Endothelial cell of umbilical vein (primary cell): ENCODE results near the gene BCAR3.

Experiments used
- JUN ChIP-seq: IDR thresholded peaks from 2 replicates; pipeline ENCODE4 v1.6.1; 2011; ENCODE audit warnings: borderline replicate concordance, low read depth; ENCODE audit not compliant: insufficient read length, insufficient read depth
- MYC ChIP-seq: IDR thresholded peaks from one replicate; pipeline ENCODE4 v1.6.1; 2011; ENCODE audit warnings: mild to moderate bottlenecking, low read depth, low read length
- POLR2A ChIP-seq: IDR thresholded peaks from 2 replicates; pipeline ENCODE4 v1.6.1; 2012; ENCODE audit warnings: low read depth, mild to moderate bottlenecking, control low read depth, low read length
- TF ChIP-seq, protein P1 (sequence below): IDR thresholded peaks from 2 replicates; pipeline ENCODE4 v1.6.1; 2011; ENCODE audit not compliant: insufficient read depth, insufficient read length
- TF ChIP-seq, protein P2 (sequence below), 2 donors: IDR thresholded peaks; 1 replicate in 1 of 2; 2 replicates in 1 of 2; pipeline ENCODE4 v1.5.1; 2011; ENCODE audit warnings: low read length in 2 of 2, mild to moderate bottlenecking in 2 of 2, moderate library complexity in 2 of 2, control low read depth in 1 of 2, inconsistent platforms in 1 of 2, low read depth in 1 of 2; ENCODE audit not compliant: insufficient read depth in 1 of 2; ENCODE audit errors: extremely low read depth in 1 of 2

DNA sequence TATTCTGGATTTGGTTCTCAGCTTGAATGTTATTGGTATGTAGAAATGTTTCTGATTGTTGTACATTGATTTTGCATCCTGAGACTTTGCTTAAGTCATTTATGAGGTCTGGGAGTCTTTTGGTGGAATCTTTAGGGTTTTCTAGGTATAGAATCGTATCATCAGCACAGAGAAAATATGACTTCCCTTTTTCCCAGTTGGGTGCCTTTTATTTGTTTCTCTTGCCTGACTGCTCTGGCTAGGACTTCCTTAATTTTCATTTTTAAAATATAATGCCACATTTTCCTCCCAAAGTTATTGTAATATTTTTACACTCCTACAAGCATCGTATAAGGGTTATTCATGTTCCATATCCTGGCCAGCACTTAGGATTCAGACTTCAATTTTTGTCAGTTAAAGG lies 122.6 kb downstream of the BCAR3 start:
- TF ChIP-seq JUN, result no peak
- no peak for TF ChIP-seq POLR2A
- TF ChIP-seq, protein P1, sequence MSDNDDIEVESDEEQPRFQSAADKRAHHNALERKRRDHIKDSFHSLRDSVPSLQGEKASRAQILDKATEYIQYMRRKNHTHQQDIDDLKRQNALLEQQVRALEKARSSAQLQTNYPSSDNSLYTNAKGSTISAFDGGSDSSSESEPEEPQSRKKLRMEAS, result no peak
- TF ChIP-seq, protein P2, sequence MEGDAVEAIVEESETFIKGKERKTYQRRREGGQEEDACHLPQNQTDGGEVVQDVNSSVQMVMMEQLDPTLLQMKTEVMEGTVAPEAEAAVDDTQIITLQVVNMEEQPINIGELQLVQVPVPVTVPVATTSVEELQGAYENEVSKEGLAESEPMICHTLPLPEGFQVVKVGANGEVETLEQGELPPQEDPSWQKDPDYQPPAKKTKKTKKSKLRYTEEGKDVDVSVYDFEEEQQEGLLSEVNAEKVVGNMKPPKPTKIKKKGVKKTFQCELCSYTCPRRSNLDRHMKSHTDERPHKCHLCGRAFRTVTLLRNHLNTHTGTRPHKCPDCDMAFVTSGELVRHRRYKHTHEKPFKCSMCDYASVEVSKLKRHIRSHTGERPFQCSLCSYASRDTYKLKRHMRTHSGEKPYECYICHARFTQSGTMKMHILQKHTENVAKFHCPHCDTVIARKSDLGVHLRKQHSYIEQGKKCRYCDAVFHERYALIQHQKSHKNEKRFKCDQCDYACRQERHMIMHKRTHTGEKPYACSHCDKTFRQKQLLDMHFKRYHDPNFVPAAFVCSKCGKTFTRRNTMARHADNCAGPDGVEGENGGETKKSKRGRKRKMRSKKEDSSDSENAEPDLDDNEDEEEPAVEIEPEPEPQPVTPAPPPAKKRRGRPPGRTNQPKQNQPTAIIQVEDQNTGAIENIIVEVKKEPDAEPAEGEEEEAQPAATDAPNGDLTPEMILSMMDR (IDR thresholded peaks at IDR 0.05; ENCODE audit: extremely low read depth in 1 of 2, insufficient read depth in 1 of 2, low read depth in 1 of 2, low read length in 2 of 2), result no peak
- TF ChIP-seq MYC, result no peak
